ENCODE results near the gene ANKS1A. TPM values are rescaled to one million over a fixed set of nuclear protein-coding genes. Genes with fewer than 3 reads are reported as not detected.
"Not testable (repeated sequence)": the region's sequence is repeated elsewhere in the genome, so short reads cannot be mapped to it uniquely, and the experiment has no call there.

Gene ANKS1A
- total RNA-seq, 1 experiment from 2014 or later, result 26.5 TPM

DNA sequence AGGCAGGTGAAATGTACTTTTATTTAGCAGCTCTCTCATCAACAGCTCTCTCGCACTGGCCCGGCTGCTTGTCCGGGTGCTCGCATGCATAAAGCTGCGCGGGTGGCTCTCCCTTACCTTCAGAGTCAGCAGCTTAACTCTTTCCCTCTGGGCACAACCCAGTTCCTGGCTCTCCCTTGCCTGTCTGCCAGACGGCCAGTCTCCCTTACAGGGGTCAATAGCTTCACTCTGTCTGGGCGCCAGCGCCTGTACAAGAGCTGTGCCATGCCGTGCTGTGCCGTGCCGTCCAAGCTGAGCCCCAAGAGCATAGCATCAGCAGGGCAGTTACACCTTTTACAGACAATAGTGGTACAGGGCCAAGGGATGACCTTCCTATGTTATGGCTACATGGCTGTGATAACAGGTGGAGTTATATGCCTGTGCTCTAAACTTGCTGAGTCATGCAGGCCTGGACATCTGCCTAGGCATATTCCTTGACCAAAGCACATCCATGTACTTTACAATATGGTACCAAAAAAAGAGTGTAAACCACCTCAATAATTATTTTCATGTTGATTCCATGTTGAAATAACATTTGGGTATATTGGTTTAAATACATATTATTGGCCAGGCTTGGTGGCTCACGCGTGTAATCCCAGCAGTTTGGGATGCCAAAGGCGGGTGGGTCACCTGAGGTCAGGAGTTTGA lies 49.2 kb upstream of the ANKS1A start:
- no CpG with 5 or more reads among the region's 15 CpGs for WGBS (ENCODE audit: extremely low coverage, insufficient read length, low lambda C conversion rate)
- no peak for DNase-seq
- Histone ChIP-seq H3K4me2 (ENCODE audit: insufficient read depth, insufficient read length, low read length) (no peak overlapping the region), H2AK5ac (ENCODE audit: insufficient read length, low read length) (no peak overlapping the region), H4K91ac (ENCODE audit: insufficient read length, low read depth, low read length) (no peak overlapping the region), H2BK12ac (ENCODE audit: insufficient read length, low read depth, low read length) (peak overlapping the region; percentile 8), H3K23me2 (ENCODE audit: insufficient read length, low read depth, low read length, poor library complexity, severe bottlenecking) (no peaks in the 10 kb centered on the region), H3K27ac (ENCODE audit: insufficient read length, low read depth, low read length) (no peak overlapping the region), H3K56ac (ENCODE audit: insufficient read length, low read depth, low read length) (no peak overlapping the region), H2BK20ac (ENCODE audit: low read depth, low read length, poor library complexity, severe bottlenecking) (no peak overlapping the region), H4K5ac (ENCODE audit: insufficient read length, low read depth, low read length) (peak overlapping the region; percentile 47), H3K27me3 (ENCODE audit: insufficient read depth, low read length) (no peaks in the 10 kb centered on the region), H2BK120ac (ENCODE audit: low read depth, low read length, poor library complexity, severe bottlenecking) (no peak overlapping the region), H3K4me1 (ENCODE audit: insufficient read depth, low read length) (no peaks in the 10 kb centered on the region), H3K4ac (ENCODE audit: low read depth, low read length) (no peak overlapping the region), H2BK5ac (ENCODE audit: insufficient read length, low read length) (peak overlapping the region; percentile 55), H3K18ac (ENCODE audit: insufficient read length, low read depth, low read length) (no peak overlapping the region), H2AFZ (ENCODE audit: low read length) (no peak overlapping the region), H4K20me1 (ENCODE audit: control insufficient read depth, insufficient read depth, insufficient read length) (no peaks in the 10 kb centered on the region), H2BK15ac (ENCODE audit: low read depth, low read length) (no peak overlapping the region), H3K9me3 (ENCODE audit: control insufficient read depth, low read depth, low read length) (no peaks in the 10 kb centered on the region), H3K79me1 (ENCODE audit: insufficient read depth, low read depth, low read length, poor library complexity, severe bottlenecking) (no peaks in the 10 kb centered on the region), H3K14ac (ENCODE audit: insufficient read depth, low read length) (no peak overlapping the region), H3K9ac (ENCODE audit: extremely low read depth, insufficient read length, low read length) (no peak overlapping the region), H3K23ac (ENCODE audit: insufficient read length, low read depth, low read length) (no peak overlapping the region), H3T11ph (ENCODE audit: low read length) (no peak overlapping the region), H3K79me2 (ENCODE audit: insufficient read depth, low read length) (no peaks in the 10 kb centered on the region), H4K8ac (replicated peaks; ENCODE audit: insufficient read length, low read depth, low read length) (no peak overlapping the region)
- no peaks in the 10 kb centered on the region for H3K9me3 Mint-ChIP-seq
- peaks cover 8 to 47% (median 42%) of the 10 kb centered on the region in 3 experiments for H3K36me3 Mint-ChIP-seq (ENCODE audit: insufficient read depth in 1 of 3, low read depth in 3 of 3)
- H3K4me1 Mint-ChIP-seq, result no peaks in the 10 kb centered on the region
- no peaks in the 10 kb centered on the region for H3K27me3 Mint-ChIP-seq (ENCODE audit: low read depth)
- H3K4me3 Mint-ChIP-seq, result no peak overlapping the region
- peak overlapping the region; percentile 87 to 95 (median 90); a peak in 6 of 7 replicates for H3K27ac Mint-ChIP-seq
- no peak for TF ChIP-seq CTCF (conservative IDR thresholded peaks at IDR 0.05)

DNA sequence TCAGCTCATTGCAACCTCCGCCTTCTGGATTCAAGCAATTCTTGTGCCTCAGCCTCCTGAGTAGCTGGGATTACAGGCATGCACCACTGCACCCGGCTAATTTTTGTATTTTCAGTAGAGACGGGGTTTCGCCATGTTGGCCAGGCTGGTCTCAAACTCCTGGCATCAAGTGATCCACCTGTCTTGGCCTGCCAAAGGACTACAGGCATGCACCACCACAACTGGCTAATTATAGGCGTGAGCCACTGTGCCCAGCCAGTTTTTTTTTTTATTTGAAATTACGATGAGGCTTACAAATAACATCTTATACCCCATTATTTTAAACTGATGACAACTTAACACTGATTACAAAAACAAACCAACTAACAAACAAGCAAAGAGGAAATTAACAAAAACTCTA lies 40.0 kb upstream of the ANKS1A start:
- H2AK5ac ChIP-seq (ENCODE audit: insufficient read length, low read length), result not testable (repeated sequence)

More for the DNA sequence above, 40.0 kb upstream of the ANKS1A start:
- not testable (repeated sequence) for H4K20me1 ChIP-seq (ENCODE audit: control insufficient read depth, insufficient read depth, insufficient read length); H3K27me3 ChIP-seq (ENCODE audit: insufficient read depth, low read length); H3K23ac ChIP-seq (ENCODE audit: insufficient read length, low read depth, low read length); H3K4me2 ChIP-seq (ENCODE audit: insufficient read depth, insufficient read length, low read length); H3T11ph ChIP-seq (ENCODE audit: low read length); H3K23me2 ChIP-seq (ENCODE audit: insufficient read length, low read depth, low read length, poor library complexity, severe bottlenecking); DNase-seq; H3K14ac ChIP-seq (ENCODE audit: insufficient read depth, low read length); H2BK5ac ChIP-seq (ENCODE audit: insufficient read length, low read length); H2BK120ac ChIP-seq (ENCODE audit: low read depth, low read length, poor library complexity, severe bottlenecking); H2AFZ ChIP-seq (ENCODE audit: low read length); H3K4ac ChIP-seq (ENCODE audit: low read depth, low read length); H3K27ac Mint-ChIP-seq; H3K4me1 ChIP-seq (ENCODE audit: insufficient read depth, low read length); H2BK20ac ChIP-seq (ENCODE audit: low read depth, low read length, poor library complexity, severe bottlenecking); H4K8ac ChIP-seq (replicated peaks; ENCODE audit: insufficient read length, low read depth, low read length); H3K9me3 ChIP-seq (ENCODE audit: control insufficient read depth, low read depth, low read length); H4K5ac ChIP-seq (ENCODE audit: insufficient read length, low read depth, low read length); H2BK12ac ChIP-seq (ENCODE audit: insufficient read length, low read depth, low read length); H2BK15ac ChIP-seq (ENCODE audit: low read depth, low read length); H3K18ac ChIP-seq (ENCODE audit: insufficient read length, low read depth, low read length); H3K56ac ChIP-seq (ENCODE audit: insufficient read length, low read depth, low read length); H3K9me3 Mint-ChIP-seq; H3K4me3 Mint-ChIP-seq; H3K79me1 ChIP-seq (ENCODE audit: insufficient read depth, low read depth, low read length, poor library complexity, severe bottlenecking); H3K27me3 Mint-ChIP-seq (ENCODE audit: low read depth); H4K91ac ChIP-seq (ENCODE audit: insufficient read length, low read depth, low read length); H3K27ac ChIP-seq (ENCODE audit: insufficient read length, low read depth, low read length); H3K79me2 ChIP-seq (ENCODE audit: insufficient read depth, low read length); H3K9ac ChIP-seq (ENCODE audit: extremely low read depth, insufficient read length, low read length)
- peaks cover 4 to 13% of the 10 kb centered on the region in 2 experiments for H3K4me1 Mint-ChIP-seq
- no CpG with 5 or more reads among the region's 6 CpGs for WGBS (ENCODE audit: extremely low coverage, insufficient read length, low lambda C conversion rate)
- peaks cover 4 to 21% (median 8%) of the 10 kb centered on the region in 3 experiments; a peak in 6 of 7 replicates for H3K36me3 Mint-ChIP-seq (ENCODE audit: insufficient read depth in 1 of 3, low read depth in 3 of 3)

Data from H9 (cell line).